ENCODE measurements around the gene MAPK1IP1L.

DNA sequence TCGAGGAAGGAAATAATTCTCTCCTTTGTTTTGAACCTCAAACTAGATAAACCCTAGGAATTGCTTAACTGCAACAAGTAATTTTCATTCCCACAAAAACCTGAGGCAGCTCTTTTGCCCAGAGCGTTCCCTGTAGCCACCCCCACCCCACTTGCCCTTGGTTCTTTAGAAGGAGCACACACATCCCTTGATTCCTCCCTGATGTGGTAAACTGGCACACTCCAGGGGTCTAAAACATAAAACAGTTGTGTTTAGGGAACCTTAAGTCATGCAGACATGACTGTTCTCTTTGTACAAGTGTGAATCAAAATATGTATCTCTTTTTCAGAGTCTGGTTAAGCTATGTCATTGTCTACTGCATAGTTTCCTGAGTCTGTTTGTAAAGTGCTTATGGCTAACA lies 14.0 kb downstream of the MAPK1IP1L start:
- TF ChIP-seq, protein P1, sequence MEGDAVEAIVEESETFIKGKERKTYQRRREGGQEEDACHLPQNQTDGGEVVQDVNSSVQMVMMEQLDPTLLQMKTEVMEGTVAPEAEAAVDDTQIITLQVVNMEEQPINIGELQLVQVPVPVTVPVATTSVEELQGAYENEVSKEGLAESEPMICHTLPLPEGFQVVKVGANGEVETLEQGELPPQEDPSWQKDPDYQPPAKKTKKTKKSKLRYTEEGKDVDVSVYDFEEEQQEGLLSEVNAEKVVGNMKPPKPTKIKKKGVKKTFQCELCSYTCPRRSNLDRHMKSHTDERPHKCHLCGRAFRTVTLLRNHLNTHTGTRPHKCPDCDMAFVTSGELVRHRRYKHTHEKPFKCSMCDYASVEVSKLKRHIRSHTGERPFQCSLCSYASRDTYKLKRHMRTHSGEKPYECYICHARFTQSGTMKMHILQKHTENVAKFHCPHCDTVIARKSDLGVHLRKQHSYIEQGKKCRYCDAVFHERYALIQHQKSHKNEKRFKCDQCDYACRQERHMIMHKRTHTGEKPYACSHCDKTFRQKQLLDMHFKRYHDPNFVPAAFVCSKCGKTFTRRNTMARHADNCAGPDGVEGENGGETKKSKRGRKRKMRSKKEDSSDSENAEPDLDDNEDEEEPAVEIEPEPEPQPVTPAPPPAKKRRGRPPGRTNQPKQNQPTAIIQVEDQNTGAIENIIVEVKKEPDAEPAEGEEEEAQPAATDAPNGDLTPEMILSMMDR (IDR thresholded peaks at IDR 0.05), result no peak
- TF ChIP-seq POLR2A (IDR thresholded peaks at IDR 0.05), result no peak
